Measurements from ENCODE around the gene SHMT1. TPM values are rescaled to one million over a fixed set of nuclear protein-coding genes. Genes with fewer than 3 reads are reported as not detected.
"Not testable (repeated sequence)": the region's sequence is repeated elsewhere in the genome, so short reads cannot be mapped to it uniquely, and the experiment has no call there.

SHMT1 gene
- total RNA-seq, 1 donor from 2014 or later, result 6.1 TPM

DNA sequence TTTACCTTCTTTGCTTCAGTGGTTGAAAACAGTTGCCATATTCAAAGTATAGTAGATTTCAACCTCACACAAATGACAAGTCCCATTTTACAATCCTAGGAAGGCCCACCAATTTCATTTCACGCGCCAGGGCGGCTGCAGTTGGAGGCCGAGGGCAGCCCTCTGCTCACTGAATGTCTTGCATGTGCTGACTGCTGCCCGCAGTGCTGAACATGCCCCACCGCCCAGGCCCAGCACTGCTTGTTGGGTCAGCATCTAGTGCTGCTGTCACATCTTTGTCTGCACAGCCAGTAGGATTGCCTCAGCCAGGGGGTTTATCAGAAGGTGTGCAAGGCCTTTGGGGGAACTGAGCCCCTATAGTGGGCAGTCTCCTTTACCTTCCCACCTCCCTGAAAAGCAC is 36.8 kb downstream of the SHMT1 start:
- no peak for DNase-seq (ENCODE audit: low read depth)

DNA sequence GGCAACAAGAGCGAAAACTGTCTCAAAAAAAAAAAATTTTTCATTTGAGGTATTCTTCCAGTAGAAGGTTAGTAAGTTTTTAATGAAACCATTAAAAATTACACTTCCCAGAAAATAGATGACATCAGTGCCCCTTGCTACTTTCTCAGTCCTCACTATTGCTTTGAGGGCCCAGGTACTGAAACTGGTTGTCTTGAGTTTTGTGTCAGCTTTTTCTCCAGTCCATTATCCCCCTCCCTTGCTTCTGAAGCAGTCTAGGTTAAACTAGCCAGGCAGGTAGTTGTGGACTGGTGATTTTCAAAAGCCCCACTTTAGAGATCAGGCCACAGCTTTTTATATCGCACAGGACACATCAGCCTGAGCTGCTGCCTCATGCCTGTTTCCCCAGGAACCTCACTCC is 37.3 kb downstream of the SHMT1 start:
- no peak for DNase-seq (ENCODE audit: low read depth)

DNA sequence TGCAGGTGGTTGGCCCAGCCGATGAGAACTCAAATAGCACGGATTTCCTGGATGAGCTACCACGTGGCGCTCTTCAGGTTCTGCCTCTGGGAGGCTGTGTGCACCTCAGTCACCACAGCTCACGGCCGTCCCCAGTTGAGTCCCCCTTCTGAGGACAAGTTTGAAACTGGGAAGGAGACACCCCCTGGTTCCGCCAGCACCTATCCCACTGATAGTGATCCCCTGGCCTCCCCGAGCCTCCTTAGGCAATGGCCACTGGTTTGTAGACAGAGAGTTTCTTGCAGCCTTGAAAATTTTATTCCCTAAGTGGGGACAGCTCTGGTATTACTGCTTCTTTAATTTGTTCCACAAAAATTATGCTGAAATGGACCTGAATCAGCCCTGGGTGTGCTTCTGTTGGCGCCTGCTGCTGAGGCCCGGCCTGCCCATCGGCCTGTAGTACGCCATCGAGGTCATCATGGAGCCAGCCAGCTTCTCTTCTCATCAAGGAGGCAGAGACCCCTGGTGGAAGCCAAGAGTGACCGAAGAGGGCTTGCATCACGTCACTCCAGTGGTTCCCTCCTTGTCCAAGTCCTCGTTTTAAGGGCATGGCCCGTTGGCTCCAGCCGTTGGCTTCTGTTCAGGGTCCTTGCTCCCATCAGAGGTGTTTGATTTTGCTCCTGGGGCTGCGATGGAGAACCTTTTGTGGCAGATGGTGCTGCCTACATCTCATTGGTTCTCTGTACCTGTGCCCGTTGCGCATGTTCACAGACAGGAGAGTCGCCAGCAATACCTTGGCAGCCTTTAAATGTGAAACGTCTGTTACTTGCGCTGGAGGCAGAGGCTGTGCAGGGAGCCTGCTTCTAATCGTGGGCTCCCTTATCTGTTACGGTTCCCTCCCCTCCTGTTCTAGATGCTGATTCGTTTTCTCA is 39.0 kb downstream of the SHMT1 start:
- DNase-seq (ENCODE audit: low read depth), result no peak

DNA sequence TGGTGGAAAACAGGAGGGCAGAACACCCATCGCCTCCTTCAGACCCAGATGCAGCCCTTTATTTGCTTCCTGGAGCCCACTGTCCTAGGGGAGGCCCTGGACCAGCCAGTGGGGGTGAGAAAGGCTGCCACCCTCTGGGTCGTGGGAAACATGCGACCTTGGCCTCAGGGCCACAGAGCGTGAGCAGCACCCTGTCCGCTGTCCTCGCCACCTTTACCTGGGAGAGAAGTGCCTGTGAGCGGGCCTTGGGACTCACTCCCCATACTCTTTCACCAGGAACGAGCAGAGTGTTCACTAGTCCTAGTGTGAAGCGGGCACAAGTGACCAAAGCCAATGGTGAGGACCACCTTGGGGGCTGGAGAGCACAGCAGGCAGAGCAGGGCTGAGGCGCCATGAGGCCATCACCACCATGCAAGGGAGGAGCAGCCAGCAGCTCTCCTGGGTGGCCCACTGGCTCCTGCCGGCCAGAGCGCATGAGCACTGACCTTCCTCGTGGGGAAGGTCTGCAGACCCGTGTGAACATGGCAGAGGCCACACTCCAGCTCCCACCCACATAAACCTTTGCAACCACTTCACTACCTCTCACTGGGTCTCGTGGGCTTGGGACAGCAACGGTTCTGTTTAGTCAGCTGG is 39.7 kb downstream of the SHMT1 start:
- DNase-seq (ENCODE audit: low read depth), result no peak

DNA sequence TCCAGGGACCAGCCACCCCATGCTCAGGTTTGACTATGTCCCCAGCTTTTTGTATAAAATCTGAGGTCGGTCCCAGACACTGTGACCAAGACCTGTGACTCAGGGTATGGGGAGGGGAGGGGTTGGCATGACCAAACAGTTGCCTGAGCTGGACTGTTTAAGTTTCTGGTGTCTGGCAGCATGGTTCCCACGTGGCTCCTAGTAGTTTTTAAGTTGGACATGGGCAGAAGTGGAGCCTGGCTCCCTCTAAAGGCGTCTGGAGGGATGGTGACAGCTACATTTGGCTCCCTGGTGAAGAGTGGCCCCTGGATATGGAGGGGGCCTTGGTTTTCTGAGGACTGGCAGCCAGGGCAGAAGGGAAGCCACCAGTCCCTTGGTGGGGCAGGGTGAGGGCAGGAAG is 40.3 kb downstream of the SHMT1 start:
- no peak for DNase-seq (ENCODE audit: low read depth)

DNA sequence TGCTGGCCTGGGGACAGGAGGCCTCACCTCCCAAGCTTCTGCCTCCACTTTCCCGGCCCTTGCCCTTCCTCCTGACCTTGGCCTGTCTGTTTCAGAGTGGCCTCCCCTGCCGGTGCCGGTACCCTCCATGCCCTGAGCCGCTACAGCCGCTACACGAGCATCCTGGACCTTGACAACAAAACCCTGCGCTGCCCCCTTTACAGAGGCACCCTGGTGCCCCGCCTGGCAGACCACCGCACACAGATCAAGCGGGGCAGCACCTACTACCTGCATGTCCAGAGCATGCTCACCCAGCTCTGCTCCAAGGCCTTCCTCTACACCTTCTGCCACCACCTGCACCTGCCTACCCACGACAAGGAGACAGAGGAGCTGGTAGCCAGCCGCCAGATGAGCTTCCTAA is 40.8 kb downstream of the SHMT1 start:
- DNase-seq (ENCODE audit: low read depth), result no peak

DNA sequence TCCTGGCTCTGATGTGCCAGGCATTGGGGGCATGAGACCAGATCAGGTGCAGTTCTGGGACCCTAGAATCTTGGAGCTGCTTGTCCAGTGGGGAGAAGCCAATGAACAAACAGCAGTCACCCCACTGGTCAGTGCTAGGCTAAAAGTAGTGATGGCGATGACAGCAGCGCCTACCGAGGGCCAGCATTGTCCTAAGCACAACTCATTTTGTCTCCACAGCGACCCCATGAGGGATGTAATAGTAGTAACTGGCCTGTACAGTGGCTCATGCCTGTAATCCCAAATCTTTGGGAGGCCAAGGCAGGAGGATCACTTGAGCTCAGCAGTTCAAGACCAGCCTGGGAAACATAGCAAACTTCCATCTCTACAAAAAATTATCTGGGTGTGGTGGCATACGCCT is 42.0 kb downstream of the SHMT1 start:
- DNase-seq (ENCODE audit: low read depth), result no peak

DNA sequence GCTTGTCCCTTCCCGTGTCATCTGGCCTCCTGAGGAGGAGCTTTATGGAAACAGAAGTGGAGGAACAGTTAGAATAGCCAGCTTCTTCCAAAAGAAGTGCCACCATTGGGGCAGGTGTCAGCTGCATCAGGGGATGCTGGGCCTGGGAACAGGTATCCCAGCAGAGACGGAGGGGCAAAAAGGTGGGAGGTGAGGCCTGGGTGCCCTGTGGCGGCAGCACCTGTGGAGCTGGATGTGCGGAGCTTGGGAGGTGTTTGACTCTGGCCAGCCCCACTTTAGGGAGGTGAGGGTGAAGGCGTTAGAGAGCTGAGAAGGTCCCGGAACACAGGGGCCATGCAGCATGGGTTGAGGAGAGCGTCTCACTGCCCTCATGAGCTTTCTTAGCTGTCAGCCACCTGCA is 43.0 kb downstream of the SHMT1 start:
- DNase-seq (ENCODE audit: low read depth), result no peak

DNA sequence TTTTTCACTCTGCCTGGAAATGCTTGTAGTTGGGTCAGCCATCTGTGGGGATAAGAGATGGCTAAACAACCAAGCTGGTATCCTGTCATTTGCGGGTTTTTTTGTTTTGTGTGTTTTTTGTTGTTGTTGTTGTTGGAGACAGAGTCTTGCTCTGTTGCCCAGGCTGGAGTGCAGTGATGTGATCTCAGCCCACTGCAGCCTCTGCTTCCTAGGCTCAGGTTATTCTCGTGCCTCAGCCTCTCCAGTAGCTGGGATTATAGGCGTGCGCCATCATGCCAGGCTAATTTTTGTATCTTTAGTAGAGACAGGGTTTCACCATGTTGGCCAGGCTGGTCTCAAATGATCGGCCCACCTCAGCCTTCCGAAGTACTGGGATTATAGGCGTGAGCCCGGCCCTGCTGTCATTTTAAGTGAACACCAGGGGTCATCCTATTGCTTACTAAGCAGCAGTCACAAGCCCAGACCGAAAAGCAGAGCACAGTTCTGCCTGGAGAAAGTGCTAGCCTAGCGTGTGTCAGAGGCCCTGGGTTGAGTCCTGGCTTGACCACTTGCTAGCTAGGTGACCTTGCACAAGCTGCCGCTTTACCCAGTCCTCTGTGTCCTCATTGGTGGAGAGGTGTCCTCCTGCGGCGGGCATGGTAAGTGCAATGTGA is 43.6 kb downstream of the SHMT1 start:
- DNase-seq (ENCODE audit: low read depth), result peak; percentile 25

DNA sequence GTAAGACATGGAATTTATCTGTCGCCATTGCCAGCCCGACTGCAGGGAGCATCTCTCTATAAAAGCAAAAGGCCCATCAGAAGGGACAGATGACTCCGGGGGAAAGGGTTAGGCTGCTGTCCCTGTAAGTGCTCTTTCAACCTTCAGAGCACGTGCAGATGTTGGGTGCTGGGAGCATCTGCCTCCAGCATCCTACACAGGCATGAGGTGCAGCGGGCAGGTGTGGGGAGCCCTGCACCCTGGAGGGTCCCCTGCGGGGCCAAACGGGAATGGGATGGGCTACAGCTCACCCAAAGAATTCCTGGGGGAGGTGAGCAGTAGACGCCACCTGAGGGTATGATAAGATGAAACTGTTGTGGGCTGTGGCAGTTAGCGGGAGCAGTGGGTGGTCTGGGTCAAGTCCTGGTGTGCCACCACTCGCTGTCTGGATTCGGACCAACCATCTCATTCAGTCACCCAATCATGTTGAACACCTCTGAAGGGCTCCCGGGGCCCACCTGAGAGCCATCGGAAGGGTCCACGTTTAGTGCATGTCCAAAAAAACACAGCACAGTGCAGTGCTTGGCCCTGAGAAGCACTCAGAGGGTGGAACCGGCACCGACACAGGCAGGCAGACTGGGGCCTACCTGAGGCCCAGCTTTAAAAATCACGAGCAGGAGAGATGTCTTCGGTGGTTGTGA is 44.4 kb downstream of the SHMT1 start:
- DNase-seq (ENCODE audit: low read depth), result no peak

DNA sequence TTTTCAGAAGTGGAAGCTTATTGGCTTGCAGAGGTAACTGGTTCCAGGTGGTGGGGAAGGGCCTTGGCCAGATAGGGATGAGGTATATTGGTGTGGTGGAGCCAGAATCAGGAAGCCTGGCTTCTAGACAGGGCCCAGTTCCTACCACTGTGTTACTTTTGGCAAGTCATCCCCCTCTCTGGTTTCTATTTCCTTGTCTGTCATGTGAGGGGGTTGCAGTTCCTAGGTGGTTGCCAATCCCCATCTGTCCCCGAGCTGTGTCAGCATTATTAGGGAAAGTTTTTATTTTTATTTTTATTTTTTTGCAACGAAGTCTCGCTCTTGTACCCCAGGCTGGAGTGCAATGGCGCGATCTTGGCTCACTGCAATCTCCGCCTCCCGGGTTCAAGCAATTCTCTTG is 45.2 kb downstream of the SHMT1 start:
- DNase-seq (ENCODE audit: low read depth), result no peak

DNA sequence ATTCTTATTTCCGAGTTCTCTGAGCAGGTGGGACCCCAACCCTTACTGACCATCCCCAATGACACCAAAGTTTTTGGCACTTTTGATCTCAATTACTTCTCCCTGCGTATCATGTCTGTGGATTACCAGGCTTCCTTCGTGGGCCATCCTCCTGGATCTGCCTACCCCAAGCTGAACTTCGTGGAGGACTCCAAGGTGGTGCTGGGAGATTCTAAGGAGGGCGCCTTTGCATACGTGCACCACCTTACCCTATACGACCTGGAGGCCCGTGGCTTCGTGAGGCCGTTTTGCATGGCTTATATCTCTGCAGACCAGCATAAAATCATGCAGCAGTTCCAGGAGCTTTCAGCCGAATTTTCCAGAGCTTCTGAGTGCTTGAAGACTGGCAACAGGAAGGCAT is 47.4 kb downstream of the SHMT1 start:
- no peak for DNase-seq (ENCODE audit: low read depth)

DNA sequence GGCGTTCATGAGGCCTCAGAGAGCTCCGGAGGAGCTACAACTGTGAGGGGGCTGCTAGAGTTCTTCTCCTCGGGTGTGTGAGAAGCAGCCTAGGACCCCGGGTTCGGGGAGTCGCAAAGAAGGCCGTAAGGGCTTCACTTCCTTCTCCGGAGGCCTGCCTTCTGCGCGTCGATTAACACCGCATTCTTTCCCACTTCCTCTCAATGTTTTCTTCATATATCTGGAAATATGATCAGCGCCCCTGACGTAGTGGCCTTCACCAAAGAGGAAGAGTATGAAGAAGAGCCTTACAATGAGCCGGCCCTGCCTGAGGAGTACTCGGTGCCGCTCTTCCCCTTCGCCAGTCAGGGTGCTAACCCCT is 47.8 kb downstream of the SHMT1 start:
- DNase-seq (ENCODE audit: low read depth), result no peak

DNA sequence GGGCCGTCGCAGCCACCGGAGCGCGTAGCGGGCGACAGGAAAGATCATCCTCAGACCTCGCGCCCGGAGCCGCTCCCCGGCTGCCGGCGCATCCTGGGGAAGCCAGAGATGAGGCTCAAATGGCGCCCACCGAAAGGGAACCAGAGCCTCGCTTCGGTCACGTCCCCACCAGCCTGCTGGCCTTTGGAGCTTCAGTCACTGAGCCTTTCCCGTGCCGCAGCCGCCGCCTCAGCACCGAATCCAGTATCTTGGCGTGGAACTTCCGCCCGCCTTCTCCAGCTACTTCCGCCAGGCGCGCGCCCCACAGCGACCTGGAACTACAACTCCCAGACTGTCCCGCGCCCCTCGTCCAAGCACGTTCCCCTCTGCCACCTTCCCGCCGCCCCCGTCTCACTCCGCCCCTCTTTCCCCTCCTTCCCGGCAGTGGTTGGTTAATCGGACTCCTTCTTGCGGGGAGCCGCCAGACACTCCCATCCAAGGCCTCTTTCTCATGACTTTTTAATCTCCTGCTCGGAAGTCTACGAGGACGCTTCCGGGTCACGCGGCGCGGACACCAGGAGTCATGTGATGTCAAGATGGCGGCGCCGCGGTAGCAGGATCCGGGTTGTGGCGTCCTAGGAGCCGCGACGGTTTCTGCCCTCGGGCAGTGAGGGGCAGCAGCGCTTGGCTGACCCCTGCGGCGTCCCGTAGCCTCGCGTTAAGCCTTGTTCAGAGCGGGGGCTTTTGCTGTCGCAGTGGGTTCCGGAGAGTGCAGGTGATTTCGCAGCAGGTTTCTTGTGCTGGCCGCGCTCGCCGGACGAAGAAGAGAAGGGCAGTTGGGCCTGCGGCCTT is 48.4 kb downstream of the SHMT1 start, which contains the start of the genes SMCR8 and TOP3A:
SMCR8 (plus strand) TSS at position 563 of the 831 bp plus-strand sequence. CDS start 497 bp downstream, outside the sequence.
TOP3A (minus strand) TSS at position 264 of the 831 bp plus-strand sequence; CDS start at position 48, 216 bp downstream.
- DNase-seq (ENCODE audit: low read depth), result peak; percentile 99

DNA sequence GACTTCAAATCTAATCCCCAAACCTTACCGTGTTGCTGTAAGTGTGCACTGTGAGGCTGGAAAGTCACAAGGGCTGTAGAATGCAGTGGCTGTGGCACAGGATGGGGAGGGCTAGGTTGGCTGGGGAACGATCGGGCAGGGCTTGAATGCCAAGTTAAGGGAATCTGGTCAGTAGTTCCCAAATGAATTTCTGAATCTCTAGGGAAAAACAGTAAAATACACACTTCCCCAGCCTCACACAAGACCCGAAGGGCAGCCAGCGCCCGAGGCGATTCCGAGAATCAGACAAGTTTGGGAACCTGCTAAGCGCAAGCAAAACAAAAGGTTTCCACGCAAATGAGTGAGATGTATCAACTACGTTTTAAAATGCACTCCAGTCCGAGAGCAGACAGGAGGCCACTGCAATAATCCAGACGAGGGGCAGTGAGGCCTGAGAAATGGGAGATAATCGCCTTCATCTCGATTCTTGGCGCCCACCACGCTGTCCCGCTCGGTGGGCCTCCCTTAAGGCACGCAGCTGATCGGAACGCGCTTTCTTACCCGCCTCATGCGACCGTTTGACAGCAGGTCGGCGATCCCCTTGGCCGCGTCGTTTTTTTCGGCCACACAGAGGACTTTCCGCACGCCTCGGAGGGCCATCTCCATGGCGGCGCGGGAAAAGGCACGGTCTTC is 49.2 kb downstream of the SHMT1 start:
- peak; percentile 24 for DNase-seq (ENCODE audit: low read depth)

DNA sequence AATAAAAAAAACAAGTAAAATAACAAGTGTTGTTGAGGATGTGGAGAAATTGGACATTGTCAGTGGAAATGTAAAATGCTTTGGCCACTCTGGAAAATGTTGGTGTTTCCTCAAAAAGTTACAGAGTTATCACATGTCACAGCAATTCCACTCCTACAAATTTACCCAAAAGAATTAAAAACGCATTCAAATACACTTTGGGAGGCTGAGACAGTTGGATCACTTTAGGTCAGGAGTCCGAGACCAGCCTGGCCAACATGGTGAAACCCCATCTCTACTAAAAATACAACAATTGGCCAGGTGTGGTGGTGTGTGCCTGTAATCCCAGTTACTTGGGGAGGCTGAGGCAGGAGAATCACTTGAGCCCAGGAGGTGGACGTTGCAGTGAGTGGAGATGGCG is 54.1 kb downstream of the SHMT1 start:
- DNase-seq (ENCODE audit: low read depth), result no peak

DNA sequence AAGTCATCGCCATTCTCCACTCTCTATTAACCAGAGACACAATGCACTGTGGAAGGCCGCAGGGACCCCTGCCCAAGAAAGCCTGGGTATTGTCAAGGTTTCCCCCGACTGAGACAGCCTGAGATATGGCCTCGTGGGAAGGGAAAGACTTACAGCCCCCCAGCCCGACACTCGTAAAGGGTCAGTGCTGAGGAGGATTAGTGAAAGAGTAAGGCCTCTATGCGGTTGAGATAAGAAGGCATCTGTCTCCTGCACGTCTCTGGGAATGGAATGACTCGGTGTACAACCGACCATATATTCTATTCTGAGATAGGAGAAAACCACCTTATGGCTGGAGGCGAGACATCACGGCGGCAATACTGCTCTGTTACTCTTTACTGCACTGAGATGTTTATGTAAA is 60.1 kb downstream of the SHMT1 start:
- DNase-seq (ENCODE audit: low read depth), result not testable (repeated sequence)

DNA sequence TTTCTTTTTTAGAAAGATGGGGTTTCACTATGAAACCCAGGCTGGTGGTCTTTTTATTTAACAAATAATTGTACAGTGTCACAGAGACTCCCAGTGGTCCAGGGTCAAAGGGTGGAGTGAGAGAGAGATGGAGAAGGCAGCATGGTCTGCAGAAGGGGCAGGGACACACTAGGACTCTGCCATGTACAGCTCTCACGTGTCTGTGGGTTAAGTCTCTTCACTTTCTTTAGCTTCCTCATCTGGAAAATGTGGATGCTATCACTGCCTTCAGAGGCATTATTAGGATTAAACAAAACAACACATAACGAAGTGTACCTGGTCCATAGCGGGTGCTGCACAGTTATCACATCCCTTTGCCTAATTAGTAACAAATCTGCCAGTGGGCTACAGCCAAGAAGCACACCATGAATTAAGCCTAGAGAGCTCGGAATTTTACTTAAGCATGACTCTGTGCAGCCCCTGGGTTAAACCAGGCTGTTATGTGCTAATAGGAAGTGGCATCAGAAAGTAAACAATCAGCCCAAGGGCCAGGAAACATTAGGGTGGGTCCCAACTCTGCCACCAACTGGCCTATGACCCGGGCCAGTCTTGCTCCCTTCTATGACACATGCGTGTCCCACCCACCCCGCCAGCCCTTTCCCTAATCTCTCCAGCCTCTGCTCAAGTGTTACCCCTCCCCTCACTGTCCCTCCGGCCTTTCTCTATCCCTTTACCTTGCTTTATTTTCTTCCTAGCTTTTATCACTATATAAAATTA is 62.4 kb downstream of the SHMT1 start:
- no peak for DNase-seq (ENCODE audit: low read depth)

DNA sequence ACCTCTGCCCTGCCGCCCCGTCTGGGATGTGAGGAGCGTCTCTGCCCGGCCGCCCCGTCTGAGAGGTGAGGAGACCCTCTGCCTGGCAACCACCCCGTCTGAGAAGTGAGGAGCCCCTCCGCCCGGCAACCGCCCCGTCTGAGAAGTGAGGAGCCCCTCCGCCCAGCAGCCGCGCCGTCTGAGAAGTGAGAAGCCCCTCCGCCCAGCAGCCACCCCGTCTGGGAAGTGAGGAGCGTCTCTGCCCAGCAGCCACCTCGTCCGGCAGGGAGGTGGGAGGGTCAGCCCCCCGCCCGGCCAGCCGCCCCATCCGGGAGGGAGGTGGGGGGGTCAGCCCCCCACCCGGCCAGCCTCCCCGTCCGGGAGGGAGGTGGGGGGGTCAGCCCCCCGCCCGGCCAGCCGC is 65.3 kb downstream of the SHMT1 start:
- not testable (repeated sequence) for DNase-seq (ENCODE audit: low read depth)

Measured in myocyte (in vitro differentiated cells).